Epithelial cell of proximal tubule (primary cell): ENCODE results near the gene EXD3. TPM values are rescaled to one million over a fixed set of nuclear protein-coding genes. Genes with fewer than 3 reads are reported as not detected.
A peak's percentile ranks its signal among the peaks of the same experiment; 100 is the strongest.

ENCODE experiments used
- DNase-seq: peaks from one replicate; pipeline ENCODE4 v3.0.0-alpha.2; 2011; ENCODE audit warnings: low read depth
- H3K4me3 ChIP-seq: 2 replicates; pipeline ENCODE4 v1.5.1; 2011; ENCODE audit warnings: low read depth, mild to moderate bottlenecking, low read length
- CTCF ChIP-seq: conservative IDR thresholded peaks from 2 replicates; pipeline ENCODE4 v1.5.1; 2012; ENCODE audit warnings: low read depth, mild to moderate bottlenecking, low read length
- total RNA-seq: library from RNA; depleted of rRNA; stranded (reverse); fragments of >200 nt; gene quantifications from 2 replicates; pipeline ENCODE4 v1.2.3, GENCODE V29; 2015

The EXD3 gene
- total RNA-seq, 1 donor from 2014 or later = 29.2 TPM

GRCh38 chr9:137316012-137316981, 106.7 kb downstream of the EXD3 start:
- H3K4me3 ChIP-seq = peak overlapping the region; percentile 18
- no peak for DNase-seq
- TF ChIP-seq CTCF = no peak

DNA sequence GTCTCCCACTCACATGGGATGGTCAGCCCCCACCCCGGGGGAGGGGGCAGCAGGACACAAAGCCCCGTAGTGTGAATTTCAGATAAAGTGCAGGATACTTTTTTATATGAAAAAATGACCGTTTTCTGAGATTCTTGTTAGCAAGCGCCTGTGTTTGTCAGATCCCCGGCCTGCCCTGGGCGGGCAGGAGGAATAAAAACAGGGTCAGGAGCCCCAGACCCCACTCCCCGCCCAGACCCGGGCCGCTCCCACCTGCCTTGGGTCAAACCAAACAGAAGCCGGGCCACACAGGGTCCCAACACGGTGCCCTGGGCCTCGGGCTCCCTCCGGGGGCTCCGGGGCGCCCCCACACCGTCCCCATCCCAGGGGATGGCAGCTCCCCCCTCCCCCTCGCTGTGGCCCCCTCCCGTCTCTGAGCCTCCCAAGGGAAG, 107.4 kb downstream of the EXD3 start:
- no peak for TF ChIP-seq CTCF
- H3K4me3 ChIP-seq = no peak overlapping the region
- DNase-seq = no peak

DNA sequence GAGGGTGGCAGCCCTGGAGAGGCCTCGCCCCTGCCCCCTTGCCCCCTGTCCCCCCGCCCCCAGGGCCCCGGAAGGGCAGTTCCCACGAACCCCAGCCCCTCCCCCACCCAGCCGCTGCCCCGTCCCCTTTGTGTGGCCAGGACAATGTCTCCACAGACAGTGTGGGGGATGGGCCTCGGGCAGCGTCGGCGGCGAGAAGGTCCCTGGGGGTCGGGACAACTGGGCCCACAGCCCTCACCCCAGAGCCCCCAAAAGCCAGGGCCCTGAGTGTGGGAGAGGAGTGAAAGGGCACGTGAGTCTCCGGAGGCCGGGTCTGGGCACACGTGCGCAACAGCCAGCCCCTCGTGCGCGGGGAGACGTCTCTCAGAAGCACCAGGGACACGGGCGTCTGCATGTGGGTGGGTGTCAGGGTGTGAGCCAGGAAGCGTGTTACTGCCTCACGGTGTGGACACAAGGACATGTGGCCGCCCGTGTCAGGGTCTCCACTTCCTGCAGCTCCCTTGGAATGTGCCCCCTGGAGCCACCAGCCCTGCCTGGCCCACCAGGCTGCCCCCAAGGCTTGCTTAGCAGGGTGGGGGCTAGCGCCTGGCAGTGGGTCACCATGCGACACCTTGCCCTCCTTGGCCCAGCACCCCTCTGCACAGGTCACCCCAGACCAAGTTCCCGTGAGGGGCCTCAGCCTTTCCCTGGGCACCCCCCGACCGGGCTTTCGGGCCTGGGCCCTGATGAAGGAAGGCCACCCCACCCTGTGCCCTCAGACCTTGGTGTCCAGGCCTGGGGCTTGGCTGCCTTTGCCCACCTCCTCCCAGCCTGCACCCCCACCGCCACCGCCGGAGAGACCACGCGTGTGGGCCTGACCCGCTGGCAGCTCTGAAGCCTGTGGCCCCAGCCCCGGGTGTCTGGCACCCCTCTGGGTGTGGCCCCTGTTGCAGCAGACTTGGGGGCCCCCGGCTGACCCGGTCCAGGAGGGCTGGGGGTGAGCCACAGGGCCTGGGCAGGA, 108.1 kb downstream of the EXD3 start:
- DNase-seq = no peak

DNA sequence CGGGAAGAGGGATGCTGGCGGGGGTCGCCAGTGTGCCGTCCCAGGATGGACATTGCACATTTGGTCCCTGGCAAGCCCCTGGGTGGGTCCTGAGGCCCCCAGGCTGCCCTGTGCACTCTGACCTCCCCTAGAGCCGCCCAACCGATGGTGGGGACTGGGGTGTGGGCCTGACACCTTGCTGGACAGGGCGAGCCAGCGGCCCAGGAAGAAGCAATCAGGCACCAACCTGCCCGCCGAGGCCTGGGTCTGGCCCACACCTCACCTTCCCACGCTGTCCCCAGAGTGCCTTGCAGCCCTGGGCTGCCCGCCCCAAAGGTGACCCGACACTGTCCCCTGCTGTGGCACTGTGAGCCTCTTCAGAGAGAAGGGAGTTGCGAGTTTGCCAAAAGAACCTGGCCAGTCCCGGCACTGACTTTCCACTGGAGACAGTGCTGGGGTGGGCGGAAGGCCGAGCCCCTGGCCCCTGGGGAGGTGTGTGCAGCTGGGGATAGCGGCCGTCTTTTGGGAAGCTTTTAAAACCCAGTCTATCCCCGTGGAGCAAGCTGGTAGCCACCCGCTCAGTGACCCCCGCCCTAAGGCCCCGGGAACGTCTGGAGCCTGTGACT, 108.9 kb downstream of the EXD3 start:
- no peak overlapping the region for H3K4me3 ChIP-seq
- no peak for DNase-seq
- TF ChIP-seq CTCF = no peak

More for the DNA sequence above, 108.1 kb downstream of the EXD3 start:
- no peak overlapping the region for H3K4me3 ChIP-seq
- TF ChIP-seq CTCF = no peak

DNA sequence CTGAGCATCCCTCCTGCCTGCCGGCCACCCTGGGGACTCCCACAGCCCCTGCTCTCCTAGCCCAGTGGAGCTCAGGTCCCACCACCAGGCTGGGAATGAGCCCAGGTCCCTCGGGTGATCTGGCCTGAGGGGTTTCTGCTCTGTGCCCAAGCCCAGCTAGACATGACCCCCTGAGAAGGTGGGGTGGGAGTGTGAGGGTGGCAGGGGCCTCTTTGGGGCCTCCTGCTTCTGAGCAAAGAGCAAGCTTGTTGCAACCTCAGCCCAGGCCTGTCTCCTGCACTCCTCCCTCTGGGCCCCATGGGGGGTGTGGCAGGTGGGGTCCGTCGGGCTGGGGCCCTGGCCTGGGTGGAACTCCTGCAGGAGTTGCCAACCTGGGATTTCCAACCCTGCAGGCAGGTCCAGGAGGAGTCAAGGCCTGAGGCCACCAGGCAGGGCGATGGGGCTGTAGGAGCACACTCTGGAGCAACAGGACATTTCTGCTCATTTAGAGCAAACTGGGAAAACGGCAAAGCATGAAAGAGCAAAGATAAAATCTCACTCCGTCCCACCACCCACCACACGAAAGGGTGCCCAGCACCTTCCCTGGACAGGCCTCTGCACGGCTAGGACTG, 109.5 kb downstream of the EXD3 start:
- DNase-seq = no peak
- no peak overlapping the region for H3K4me3 ChIP-seq
- no peak for TF ChIP-seq CTCF

DNA sequence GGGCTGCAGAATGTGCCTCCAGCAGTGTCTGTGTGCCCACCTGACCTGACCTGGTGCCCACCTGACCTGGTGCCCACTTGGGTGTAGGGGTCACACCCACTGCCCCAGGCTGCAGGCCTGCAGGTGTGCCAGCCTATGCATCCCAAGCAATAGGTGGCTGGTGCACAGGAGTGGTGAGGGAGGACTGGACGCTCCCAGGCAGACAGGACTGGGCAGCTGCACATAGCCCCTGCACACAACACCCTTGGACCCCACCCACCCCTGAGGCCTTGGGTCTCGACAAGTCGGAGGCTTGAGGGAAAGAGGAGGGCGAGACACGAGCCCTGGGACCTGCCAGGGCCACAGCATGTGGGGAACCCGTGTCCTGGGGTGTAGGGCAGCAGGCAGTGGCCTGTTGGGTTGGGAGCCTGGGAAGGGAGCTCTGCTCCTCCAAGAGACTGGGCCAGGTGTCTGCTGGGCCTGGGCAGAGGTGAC, 110.1 kb downstream of the EXD3 start:
- H3K4me3 ChIP-seq = no peak overlapping the region
- no peak for TF ChIP-seq CTCF

More for the DNA sequence above, 110.1 kb downstream of the EXD3 start:
- DNase-seq = no peak
